H9 (cell line): ENCODE measurements around the gene FCN2. TPM values are rescaled to one million over a fixed set of nuclear protein-coding genes. Genes with fewer than 3 reads are reported as not detected.

Experiments used
- DNase-seq: peaks from one replicate; pipeline ENCODE4 v3.0.0-alpha.2; 2017
- H2AFZ ChIP-seq: one replicate; pipeline ENCODE4 v1.6.1; 2013; ENCODE audit warnings: mild to moderate bottlenecking, low read length, control low read depth, moderate library complexity
- H2AK5ac ChIP-seq: 2 replicates; pipeline ENCODE4 v1.6.1; 2013; ENCODE audit warnings: low read length, control low read depth, mixed read lengths; ENCODE audit not compliant: insufficient read length
- H2BK120ac ChIP-seq: one replicate; pipeline ENCODE4 v1.6.1; 2013; ENCODE audit warnings: low read depth, mild to moderate bottlenecking, low read length, control low read depth, inconsistent platforms; ENCODE audit not compliant: poor library complexity, severe bottlenecking
- H2BK12ac ChIP-seq: 2 replicates; pipeline ENCODE4 v1.6.1; 2013; ENCODE audit warnings: low read length, control low read depth, mixed read lengths, low read depth; ENCODE audit not compliant: insufficient read length
- H2BK15ac ChIP-seq: 2 replicates; pipeline ENCODE4 v1.6.1; 2013; ENCODE audit warnings: low read depth, low read length, control low read depth
- H2BK20ac ChIP-seq: one replicate; pipeline ENCODE4 v1.6.1; 2013; ENCODE audit warnings: low read depth, mild to moderate bottlenecking, low read length, control low read depth, inconsistent platforms; ENCODE audit not compliant: poor library complexity, severe bottlenecking
- H2BK5ac ChIP-seq: 2 replicates; pipeline ENCODE4 v1.6.1; 2013; ENCODE audit warnings: low read length, control low read depth, mixed read lengths; ENCODE audit not compliant: insufficient read length
- H3K14ac ChIP-seq: 2 replicates; pipeline ENCODE4 v1.6.1; 2013; ENCODE audit warnings: low read length, control low read depth; ENCODE audit not compliant: insufficient read depth
- H3K18ac ChIP-seq: 2 replicates; pipeline ENCODE4 v1.6.1; 2013; ENCODE audit warnings: low read depth, mild to moderate bottlenecking, mixed read lengths, low read length, control low read depth; ENCODE audit not compliant: insufficient read length
- H3K23ac ChIP-seq: 2 replicates; pipeline ENCODE4 v1.6.1; 2013; ENCODE audit warnings: low read length, control low read depth, mixed read lengths, low read depth; ENCODE audit not compliant: insufficient read length
- H3K23me2 ChIP-seq: 2 replicates; pipeline ENCODE4 v1.6.1; 2013; ENCODE audit warnings: low read depth, mild to moderate bottlenecking, mixed read lengths, low read length, control low read depth; ENCODE audit not compliant: insufficient read length, poor library complexity, severe bottlenecking
- H3K27ac ChIP-seq: 2 replicates; pipeline ENCODE4 v1.5.1; 2013; ENCODE audit warnings: low read length, control low read depth, mixed read lengths, low read depth; ENCODE audit not compliant: insufficient read length
- H3K27me3 ChIP-seq: 2 replicates; pipeline ENCODE4 v1.6.1; 2013; ENCODE audit warnings: low read length, control low read depth, inconsistent platforms; ENCODE audit not compliant: insufficient read depth
- H3K4ac ChIP-seq: 2 replicates; pipeline ENCODE4 v1.6.1; 2013; ENCODE audit warnings: low read depth, mild to moderate bottlenecking, control low read depth, inconsistent platforms, low read length, moderate library complexity
- H3K4me1 ChIP-seq: 2 replicates; pipeline ENCODE4 v1.6.1; 2013; ENCODE audit warnings: low read length, control low read depth, inconsistent platforms; ENCODE audit not compliant: insufficient read depth
- H3K4me2 ChIP-seq: 2 replicates; pipeline ENCODE4 v1.6.1; 2013; ENCODE audit warnings: low read length, control low read depth, mixed read lengths; ENCODE audit not compliant: insufficient read length, insufficient read depth
- H3K56ac ChIP-seq: 2 replicates; pipeline ENCODE4 v1.6.1; 2013; ENCODE audit warnings: low read depth, mild to moderate bottlenecking, mixed read lengths, low read length, control low read depth; ENCODE audit not compliant: insufficient read length
- H3K79me1 ChIP-seq: 2 replicates; pipeline ENCODE4 v1.6.1; 2013; ENCODE audit warnings: low read depth, mild to moderate bottlenecking, moderate library complexity, low read length, control low read depth, inconsistent platforms; ENCODE audit not compliant: insufficient read depth, poor library complexity, severe bottlenecking
- H3K79me2 ChIP-seq: 2 replicates; pipeline ENCODE4 v1.6.1; 2013; ENCODE audit warnings: low read length, control low read depth, inconsistent platforms; ENCODE audit not compliant: insufficient read depth
- H3K9ac ChIP-seq: 2 replicates; pipeline ENCODE4 v1.6.1; 2013; ENCODE audit warnings: low read length, control low read depth, mixed read lengths; ENCODE audit not compliant: insufficient read length; ENCODE audit errors: extremely low read depth
- H3K9me3 ChIP-seq: one replicate; pipeline ENCODE4 v1.6.1; 2013; ENCODE audit warnings: low read depth, low read length, inconsistent platforms; ENCODE audit not compliant: control insufficient read depth
- H3T11ph ChIP-seq: one replicate; pipeline ENCODE4 v1.6.1; 2013; ENCODE audit warnings: mild to moderate bottlenecking, low read length, control low read depth, inconsistent platforms
- H4K20me1 ChIP-seq: one replicate; pipeline ENCODE4 v1.6.1; 2013; ENCODE audit not compliant: control insufficient read depth, insufficient read length, insufficient read depth
- H4K5ac ChIP-seq: 2 replicates; pipeline ENCODE4 v1.6.1; 2013; ENCODE audit warnings: low read depth, mild to moderate bottlenecking, mixed read lengths, low read length, control low read depth; ENCODE audit not compliant: insufficient read length
- H4K8ac ChIP-seq: replicated peaks from 2 replicates; pipeline ENCODE4 v1.6.1; 2013; ENCODE audit warnings: low read length, control low read depth, mixed read lengths, low read depth; ENCODE audit not compliant: insufficient read length
- H4K91ac ChIP-seq: 2 replicates; pipeline ENCODE4 v1.6.1; 2013; ENCODE audit warnings: low read depth, mild to moderate bottlenecking, moderate library complexity, mixed read lengths, low read length, control low read depth; ENCODE audit not compliant: insufficient read length
- H3K27ac Mint-ChIP-seq, 3 experiments: 2 replicates in 2 of 3; 3 replicates in 1 of 3; pipeline ENCODE4 v1.8.0; 2020 to 2021; ENCODE audit warnings: mixed read lengths in 3 of 3, mild to moderate bottlenecking in 1 of 3, moderate library complexity in 1 of 3
- H3K27me3 Mint-ChIP-seq: 2 replicates; pipeline ENCODE4 v1.8.0; 2021; ENCODE audit warnings: low read depth, mild to moderate bottlenecking, moderate library complexity, mixed read lengths
- H3K36me3 Mint-ChIP-seq, 3 experiments: 2 replicates in 2 of 3; 3 replicates in 1 of 3; pipeline ENCODE4 v1.8.0; 2020 to 2021; ENCODE audit warnings: low read depth in 3 of 3, mixed read lengths in 3 of 3; ENCODE audit not compliant: insufficient read depth in 1 of 3
- H3K4me1 Mint-ChIP-seq, 2 experiments: 2 replicates each; pipeline ENCODE4 v1.8.0; 2020; ENCODE audit warnings: mixed read lengths in 2 of 2
- H3K4me3 Mint-ChIP-seq, 2 experiments: 2 replicates in 1 of 2; 3 replicates in 1 of 2; pipeline ENCODE4 v1.8.0; 2020 to 2021; ENCODE audit warnings: mild to moderate bottlenecking in 2 of 2, mixed read lengths in 2 of 2, moderate library complexity in 1 of 2
- H3K9me3 Mint-ChIP-seq, 2 experiments: 2 replicates in 1 of 2; 3 replicates in 1 of 2; pipeline ENCODE4 v1.8.0; 2020; ENCODE audit warnings: mild to moderate bottlenecking in 2 of 2, mixed read lengths in 2 of 2, moderate library complexity in 1 of 2
- CTCF ChIP-seq: fragments of 200-600 bp; sonication (generic); conservative IDR thresholded peaks from 3 replicates; pipeline ENCODE4 v1.8.0; 2021; ENCODE audit warnings: antibody characterized with exemption, mild to moderate bottlenecking
- WGBS: extraction: QIAGEN DNeasy Blood & Tissue Kit; methylation state at CpG from one replicate; pipeline ENCODE4 v1.1.7; 2013; ENCODE audit warnings: missing lambda C conversion rate, low lambda C conversion rate, mixed read lengths; ENCODE audit not compliant: insufficient read length; ENCODE audit errors: extremely low coverage; 5-methylcytosine and 5-hydroxymethylcytosine counted together
- total RNA-seq: library from RNA; stranded (reverse); gene quantifications from 2 replicates; pipeline ENCODE4 v1.2.1, GENCODE V29; 2021

FCN2 gene
- total RNA-seq, 1 experiment from 2014 or later, result not detected

- Histone ChIP-seq H3T11ph (no peak overlapping the region), H3K23ac (no peak overlapping the region), H4K5ac (no peak overlapping the region), H2BK12ac (no peak overlapping the region), H2AK5ac (no peak overlapping the region), H4K8ac (no peak overlapping the region), H3K4ac (no peak overlapping the region), H3K56ac (no peak overlapping the region), H3K79me2 (no peaks in the 10 kb centered on the region), H2BK5ac (no peak overlapping the region), H3K23me2 (no peaks in the 10 kb centered on the region), H2BK20ac (no peak overlapping the region), H3K14ac (no peak overlapping the region), H3K18ac (no peak overlapping the region), H4K91ac (no peak overlapping the region), H2BK120ac (no peak overlapping the region), H3K27me3 (no peaks in the 10 kb centered on the region), H3K79me1 (no peaks in the 10 kb centered on the region), H2BK15ac (no peak overlapping the region), H3K9me3 (peaks cover 5% of the 10 kb centered on the region), H3K27ac (no peak overlapping the region), H2AFZ (no peak overlapping the region), H4K20me1 (no peaks in the 10 kb centered on the region), H3K4me2 (no peak overlapping the region), H3K9ac (no peak overlapping the region), H3K4me1 (no peaks in the 10 kb centered on the region)
- no peak for DNase-seq
- no CpG with 5 or more reads among the region's 3 CpGs for WGBS
- Mint-ChIP-seq H3K9me3 (peaks cover 7 to 8% of the 10 kb centered on the region in 2 experiments; a peak in 3 of 5 replicates), H3K4me3 (no peak overlapping the region), H3K27ac (no peak overlapping the region), H3K36me3 (no peaks in the 10 kb centered on the region; a peak in 1 of 7 replicates), H3K27me3 (no peaks in the 10 kb centered on the region; the same call in 1 of the 2 replicates), H3K4me1 (no peaks in the 10 kb centered on the region)
- TF ChIP-seq CTCF, result no peak
These were observed 33.5 kb upstream of the FCN2 start for GRCh38 chr9:134847138-134847537.
